DND-41 (cell line): ENCODE results near the gene TIE1.
"Not testable (repeated sequence)": the region's sequence is repeated elsewhere in the genome, so short reads cannot be mapped to it uniquely, and the experiment has no call there.

Experiments
- ATAC-seq: fragments of 200-7000 bp; cut with Tn5 transposase; 3 replicates; pipeline ENCODE4 v1.9.1; 2021; ENCODE audit warnings: low read depth; ENCODE audit not compliant: insufficient read depth
- DNase-seq: peaks from one replicate; pipeline ENCODE4 v3.0.0-alpha.2; 2020
- H2AFZ ChIP-seq: 2 replicates; pipeline ENCODE4 v1.6.0; 2012; ENCODE audit warnings: low read depth, low read length
- H3K27ac ChIP-seq: 2 replicates; pipeline ENCODE4 v1.5.1; 2012; ENCODE audit warnings: low read length, inconsistent platforms
- H3K27me3 ChIP-seq: fragments of 200-600 bp; sonication (generic); 2 replicates; pipeline ENCODE4 v1.6.0; 2012; ENCODE audit warnings: low read length, mild to moderate bottlenecking, inconsistent platforms; ENCODE audit not compliant: insufficient read depth, poor library complexity
- H3K36me3 ChIP-seq: 2 replicates; pipeline ENCODE4 v1.5.1; 2012; ENCODE audit warnings: low read length, inconsistent platforms; ENCODE audit not compliant: insufficient read depth
- H3K4me1 ChIP-seq: 2 replicates; pipeline ENCODE4 v1.5.1; 2012; ENCODE audit warnings: mild to moderate bottlenecking, low read length; ENCODE audit not compliant: insufficient read depth
- H3K4me2 ChIP-seq: 2 replicates; pipeline ENCODE4 v1.6.0; 2012; ENCODE audit warnings: mild to moderate bottlenecking, moderate library complexity, low read length, inconsistent platforms; ENCODE audit not compliant: insufficient read depth
- H3K4me3 ChIP-seq, 2 experiments: fragments of 200-600 bp in 1 of 2; shearing (Covaris generic) in 1 of 2; 2 replicates each; pipeline ENCODE4 v1.5.1; 2012 to 2016; ENCODE audit warnings: inconsistent platforms in 2 of 2, low read length in 2 of 2, mild to moderate bottlenecking in 2 of 2, low read depth in 1 of 2, moderate library complexity in 1 of 2
- H3K79me2 ChIP-seq: 2 replicates; pipeline ENCODE4 v1.6.0; 2012; ENCODE audit warnings: low read length, inconsistent platforms; ENCODE audit not compliant: insufficient read depth
- H3K9ac ChIP-seq: 2 replicates; pipeline ENCODE4 v1.6.0; 2012; ENCODE audit warnings: low read depth, mild to moderate bottlenecking, inconsistent platforms, low read length, moderate library complexity
- H3K9me3 ChIP-seq: 2 replicates; pipeline ENCODE4 v1.5.1; 2012; ENCODE audit warnings: low read length, moderate library complexity, mild to moderate bottlenecking, inconsistent platforms; ENCODE audit not compliant: insufficient read depth, severe bottlenecking
- H4K20me1 ChIP-seq: 2 replicates; pipeline ENCODE4 v1.6.0; 2012; ENCODE audit warnings: low read length; ENCODE audit not compliant: insufficient read depth
- EZH2 ChIP-seq: IDR thresholded peaks from 3 replicates; pipeline ENCODE4 v1.6.1; 2012; ENCODE audit warnings: borderline replicate concordance, low read depth, mild to moderate bottlenecking, moderate library complexity, low read length, inconsistent platforms; ENCODE audit not compliant: severe bottlenecking
- TF ChIP-seq, protein P1 (sequence below): IDR thresholded peaks from 2 replicates; pipeline ENCODE4 v1.5.1; 2012; ENCODE audit warnings: borderline replicate concordance, low read length, moderate library complexity, mild to moderate bottlenecking; ENCODE audit not compliant: poor library complexity, severe bottlenecking; ENCODE audit errors: extremely low read depth

Gene TIE1

DNA sequence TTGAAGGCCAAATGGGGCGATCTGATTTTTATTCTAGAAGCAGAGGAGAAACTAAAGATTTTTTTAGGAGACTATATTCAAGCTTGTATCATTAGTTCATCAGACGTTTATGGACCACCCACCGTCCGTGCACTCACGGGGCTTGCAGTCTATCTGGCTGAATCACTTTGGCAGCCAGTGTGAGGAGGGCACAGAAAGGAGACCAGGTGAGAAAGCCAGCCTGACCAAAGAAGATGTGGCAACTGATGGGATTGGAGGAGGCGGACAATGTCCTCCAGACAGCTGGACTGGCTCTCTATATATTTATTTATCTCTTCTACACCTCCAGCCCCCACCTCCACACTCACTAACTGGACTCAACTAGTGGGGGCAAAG is 67.9 kb downstream of the TIE1 start:
- Histone ChIP-seq H4K20me1 (peaks cover 4% of the 10 kb centered on the region; the same call in 1 of the 2 replicates), H3K27ac (peak overlapping the region; percentile 90), H3K4me3 (peak overlapping the region; percentile 60 to 87), H3K27me3 (no peaks in the 10 kb centered on the region), H3K36me3 (peaks cover 25% of the 10 kb centered on the region), H2AFZ (peak overlapping the region; percentile 85), H3K9ac (peak overlapping the region; percentile 77), H3K9me3 (no peaks in the 10 kb centered on the region), H3K79me2 (peaks cover 37% of the 10 kb centered on the region), H3K4me1 (peaks cover 26% of the 10 kb centered on the region), H3K4me2 (peak overlapping the region; percentile 96)
- no peak for DNase-seq
- ATAC-seq, result no peak
- no peak for TF ChIP-seq EZH2
- TF ChIP-seq, protein P1, sequence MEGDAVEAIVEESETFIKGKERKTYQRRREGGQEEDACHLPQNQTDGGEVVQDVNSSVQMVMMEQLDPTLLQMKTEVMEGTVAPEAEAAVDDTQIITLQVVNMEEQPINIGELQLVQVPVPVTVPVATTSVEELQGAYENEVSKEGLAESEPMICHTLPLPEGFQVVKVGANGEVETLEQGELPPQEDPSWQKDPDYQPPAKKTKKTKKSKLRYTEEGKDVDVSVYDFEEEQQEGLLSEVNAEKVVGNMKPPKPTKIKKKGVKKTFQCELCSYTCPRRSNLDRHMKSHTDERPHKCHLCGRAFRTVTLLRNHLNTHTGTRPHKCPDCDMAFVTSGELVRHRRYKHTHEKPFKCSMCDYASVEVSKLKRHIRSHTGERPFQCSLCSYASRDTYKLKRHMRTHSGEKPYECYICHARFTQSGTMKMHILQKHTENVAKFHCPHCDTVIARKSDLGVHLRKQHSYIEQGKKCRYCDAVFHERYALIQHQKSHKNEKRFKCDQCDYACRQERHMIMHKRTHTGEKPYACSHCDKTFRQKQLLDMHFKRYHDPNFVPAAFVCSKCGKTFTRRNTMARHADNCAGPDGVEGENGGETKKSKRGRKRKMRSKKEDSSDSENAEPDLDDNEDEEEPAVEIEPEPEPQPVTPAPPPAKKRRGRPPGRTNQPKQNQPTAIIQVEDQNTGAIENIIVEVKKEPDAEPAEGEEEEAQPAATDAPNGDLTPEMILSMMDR, result no peak

GRCh38 chr1:43369779-43370178 is 69.0 kb downstream of the TIE1 start:
- H3K4me1 ChIP-seq, result peaks cover 26% of the 10 kb centered on the region
- not testable (repeated sequence) for H3K4me3 ChIP-seq, H3K4me2 ChIP-seq

DNA sequence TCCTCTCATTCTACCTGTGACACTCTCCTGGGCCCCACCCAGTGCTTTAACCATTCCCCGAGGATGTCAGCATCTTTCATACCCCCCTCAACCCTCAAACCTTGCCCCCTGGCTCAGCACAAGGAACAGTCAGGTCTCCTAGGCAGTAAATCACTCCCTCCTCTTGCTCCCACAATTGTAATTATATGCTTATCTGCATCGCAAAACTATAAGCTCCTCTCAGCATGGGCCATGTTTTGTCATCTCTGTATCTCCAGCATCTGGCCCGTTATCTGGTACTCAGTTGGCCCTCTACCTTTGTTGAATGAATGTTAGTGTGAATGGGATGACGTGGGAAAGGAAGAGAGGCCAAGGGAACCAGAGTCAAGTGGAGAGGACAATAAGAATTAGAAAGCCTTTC is 69.8 kb downstream of the TIE1 start:
- Histone ChIP-seq H3K36me3 (peaks cover 6% of the 10 kb centered on the region), H3K4me3 (no peak overlapping the region), H3K27ac (no peak overlapping the region), H3K9me3 (no peaks in the 10 kb centered on the region), H3K79me2 (peaks cover 35% of the 10 kb centered on the region), H3K9ac (no peak overlapping the region), H3K4me1 (peaks cover 23% of the 10 kb centered on the region), H3K27me3 (no peaks in the 10 kb centered on the region), H2AFZ (no peak overlapping the region), H4K20me1 (peaks cover 4% of the 10 kb centered on the region; the same call in 1 of the 2 replicates), H3K4me2 (no peak overlapping the region)
- ATAC-seq (no peak), DNase-seq (no peak)
- TF ChIP-seq, protein P1, result no peak
- TF ChIP-seq EZH2, result no peak

More at GRCh38 chr1:43369779-43370178, 69.0 kb downstream of the TIE1 start:
- H3K9me3 ChIP-seq, H2AFZ ChIP-seq, DNase-seq, H3K9ac ChIP-seq, H3K27ac ChIP-seq, H3K27me3 ChIP-seq, ATAC-seq, H4K20me1 ChIP-seq: not testable (repeated sequence)
- peaks cover 37% of the 10 kb centered on the region for H3K79me2 ChIP-seq
- peaks cover 14% of the 10 kb centered on the region for H3K36me3 ChIP-seq

GRCh38 chr1:43372172-43372571 is 71.4 kb downstream of the TIE1 start:
- Histone ChIP-seq H3K36me3 (no peaks in the 10 kb centered on the region; the same call in 1 of the 2 replicates), H3K9ac (no peak overlapping the region), H3K27me3 (no peaks in the 10 kb centered on the region), H3K79me2 (peaks cover 18% of the 10 kb centered on the region), H3K4me2 (no peak overlapping the region), H3K9me3 (no peaks in the 10 kb centered on the region), H3K4me3 (no peak overlapping the region), H2AFZ (no peak overlapping the region), H3K4me1 (peaks cover 7% of the 10 kb centered on the region), H4K20me1 (0 out of 2 replicates have a peak, but pooled peaks cover 1% of the 10 kb centered on the region), H3K27ac (no peak overlapping the region)
- ATAC-seq (no peak), DNase-seq (no peak)
- TF ChIP-seq EZH2, result no peak
- TF ChIP-seq, protein P1, result no peak
